ENCODE data around the gene FREM1.

FREM1 gene

DNA sequence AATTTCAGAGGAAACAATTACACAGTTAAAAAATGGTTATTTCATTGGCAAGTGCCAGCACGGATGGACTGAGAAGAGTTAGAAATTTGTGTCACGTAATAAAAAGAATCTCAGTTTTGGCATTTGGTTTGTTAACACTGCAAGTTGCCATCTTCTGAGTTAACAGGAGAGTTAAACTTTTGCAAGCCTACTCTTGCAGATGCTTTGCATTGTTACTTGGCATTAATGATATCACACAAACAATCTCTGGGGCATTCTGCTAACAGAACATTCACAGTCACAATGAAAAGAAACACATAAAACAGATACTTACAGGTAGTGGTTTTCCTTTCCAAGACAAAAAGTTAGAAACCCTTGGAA lies 647 bp downstream of the FREM1 start:
- no peak for DNase-seq (ENCODE audit: low read depth in 2 of 2)

DNA sequence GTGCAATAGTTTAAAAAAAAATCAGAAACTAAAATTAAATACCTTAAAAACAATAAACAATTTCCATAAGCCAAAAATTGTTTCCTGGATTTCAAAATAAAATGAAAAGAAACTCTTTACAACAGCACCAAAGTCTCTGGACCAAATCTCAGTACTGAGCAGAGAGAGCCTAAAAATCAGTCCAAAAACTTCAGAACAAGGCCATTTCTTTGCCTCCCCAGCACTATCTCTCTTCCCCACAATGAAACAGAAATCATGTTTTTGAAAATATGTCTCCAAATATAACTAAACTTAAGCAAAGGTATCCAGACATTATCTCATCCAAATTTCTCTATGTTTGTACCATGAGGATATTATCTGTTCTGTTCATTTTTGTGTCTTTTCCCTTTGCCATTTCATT lies 1.0 kb downstream of the FREM1 start:
- DNase-seq (ENCODE audit: low read depth in 2 of 2), result no peak

DNA sequence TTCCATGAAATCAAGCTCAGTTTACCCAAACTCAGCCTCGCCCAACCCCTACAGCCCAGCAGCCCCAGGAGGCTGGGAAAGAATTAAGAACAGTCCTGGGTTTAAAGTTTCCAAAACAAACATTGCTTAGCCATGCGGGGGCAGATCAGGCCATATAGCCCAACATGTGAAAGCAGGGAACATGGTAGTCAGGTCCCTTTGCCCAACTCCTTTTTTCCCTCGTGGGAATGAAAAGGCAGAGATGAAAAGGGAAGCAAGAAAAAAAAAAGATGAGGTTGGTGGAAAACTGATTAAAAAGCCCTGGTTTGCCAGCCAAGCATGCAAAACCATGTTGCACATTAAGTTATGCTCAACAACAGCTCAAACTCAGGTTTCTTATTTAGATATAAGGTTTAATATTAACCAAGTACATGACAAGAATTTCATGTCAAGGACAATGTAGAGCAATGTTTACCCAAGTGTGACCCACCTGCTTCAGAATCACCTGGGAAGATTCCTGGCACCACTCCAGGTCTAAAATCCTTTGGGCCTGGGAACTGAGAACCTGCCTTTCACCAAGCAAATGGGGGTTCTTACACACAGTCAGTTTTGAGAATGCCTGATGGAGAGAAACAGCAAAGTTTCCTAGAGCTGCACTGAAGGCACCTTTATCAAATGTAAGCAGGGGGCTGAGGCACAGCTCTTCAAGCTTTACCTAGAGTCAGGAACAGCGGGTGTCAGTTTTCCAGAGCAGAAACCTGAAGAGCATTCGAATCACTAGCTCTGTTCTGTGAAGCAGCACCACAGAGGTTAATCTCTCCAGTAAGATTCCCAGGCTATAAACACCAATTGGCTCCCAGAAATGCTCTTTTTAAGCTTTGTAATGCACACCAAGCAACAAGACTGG lies 1.7 kb downstream of the FREM1 start:
- DNase-seq (ENCODE audit: low read depth in 2 of 2), result no peak

DNA sequence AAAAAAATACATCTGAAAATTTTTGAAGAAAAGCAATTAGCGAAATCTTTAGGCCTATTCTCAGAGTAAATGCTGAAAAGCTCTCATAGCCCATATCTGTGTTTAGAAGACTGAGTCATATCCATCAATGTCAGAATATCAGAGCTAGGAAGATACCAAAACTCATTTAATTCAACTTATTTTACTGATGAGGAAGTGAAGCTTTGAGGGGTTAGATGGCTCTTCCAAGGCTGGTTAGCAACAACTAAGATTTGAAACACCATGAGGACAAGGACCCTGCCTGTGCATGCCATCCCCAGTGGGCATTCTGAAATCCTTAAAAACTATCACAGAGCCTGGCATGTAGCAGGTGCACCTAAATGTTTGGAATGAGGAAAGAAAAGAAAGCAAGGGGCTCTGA lies 2.5 kb downstream of the FREM1 start:
- no peak for DNase-seq (ENCODE audit: low read depth in 2 of 2)

DNA sequence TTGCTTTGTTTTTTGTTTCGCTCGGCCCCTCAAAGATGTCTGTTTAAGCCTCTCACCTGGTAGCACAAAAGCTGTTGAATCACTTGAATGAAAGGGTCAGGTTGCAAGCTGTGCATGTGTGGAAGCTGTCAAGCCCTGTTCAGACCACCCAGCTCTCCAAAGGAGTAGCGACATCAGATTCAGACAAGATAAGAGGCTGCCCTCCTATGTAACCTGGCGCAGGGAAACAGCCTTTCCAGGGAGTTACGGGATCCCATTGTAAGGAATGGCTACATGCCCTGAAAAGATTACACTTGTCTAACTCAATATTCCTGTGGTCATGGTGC lies 2.9 kb downstream of the FREM1 start:
- no peak for DNase-seq (ENCODE audit: low read depth in 2 of 2)

DNA sequence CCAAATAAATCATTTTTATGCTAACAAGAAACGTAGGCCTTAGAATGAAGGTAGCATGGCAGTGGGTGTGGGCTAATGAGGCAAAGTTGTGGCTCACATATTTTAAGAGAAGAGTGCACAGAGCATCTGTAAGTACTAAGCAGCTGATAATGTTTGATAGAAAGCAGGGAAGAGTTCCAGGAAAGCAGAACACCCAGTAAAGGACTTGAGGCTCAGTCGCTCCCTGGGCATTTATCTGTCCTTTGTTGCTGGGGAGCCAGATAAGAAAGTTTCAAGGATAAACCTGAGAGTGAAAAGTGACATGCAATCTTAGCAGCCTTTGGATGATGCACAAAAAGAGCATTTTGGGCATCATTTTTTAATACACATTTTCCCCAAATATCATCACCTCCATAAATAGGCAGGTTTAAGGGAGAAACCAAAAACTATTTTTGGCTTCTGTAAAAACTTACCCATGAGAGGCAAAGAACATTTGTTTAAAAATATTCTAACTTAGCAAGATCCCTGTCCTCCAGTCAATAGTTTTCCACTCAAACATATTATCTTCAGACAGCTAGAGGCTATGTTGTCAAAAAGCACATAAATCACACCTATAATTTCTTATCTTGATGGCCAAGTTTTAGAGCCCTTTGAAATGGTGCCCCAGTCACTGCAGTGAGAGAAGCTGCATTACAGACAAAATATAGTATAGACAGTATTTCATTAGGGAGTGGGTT lies 3.4 kb downstream of the FREM1 start:
- no peak for DNase-seq (ENCODE audit: low read depth in 2 of 2)

DNA sequence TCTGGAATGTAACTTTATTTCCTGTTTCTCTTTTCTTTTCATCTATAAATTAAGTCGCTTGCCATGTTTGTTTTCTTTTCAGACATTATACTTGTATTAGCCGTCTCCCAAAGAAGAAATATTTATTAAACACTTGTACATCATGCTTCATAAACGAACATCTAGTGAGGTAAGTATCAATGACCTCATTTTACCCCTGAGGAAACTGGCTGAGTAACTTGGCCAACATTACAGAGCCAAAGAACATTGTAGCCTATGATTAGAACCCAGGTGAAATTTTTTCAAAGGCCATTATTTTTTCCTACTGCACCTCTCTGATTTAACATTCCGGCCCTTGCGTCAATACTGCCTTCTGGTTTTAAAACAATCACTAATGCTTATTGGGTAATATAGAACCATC lies 4.2 kb downstream of the FREM1 start:
- no peak for DNase-seq (ENCODE audit: low read depth in 2 of 2)

DNA sequence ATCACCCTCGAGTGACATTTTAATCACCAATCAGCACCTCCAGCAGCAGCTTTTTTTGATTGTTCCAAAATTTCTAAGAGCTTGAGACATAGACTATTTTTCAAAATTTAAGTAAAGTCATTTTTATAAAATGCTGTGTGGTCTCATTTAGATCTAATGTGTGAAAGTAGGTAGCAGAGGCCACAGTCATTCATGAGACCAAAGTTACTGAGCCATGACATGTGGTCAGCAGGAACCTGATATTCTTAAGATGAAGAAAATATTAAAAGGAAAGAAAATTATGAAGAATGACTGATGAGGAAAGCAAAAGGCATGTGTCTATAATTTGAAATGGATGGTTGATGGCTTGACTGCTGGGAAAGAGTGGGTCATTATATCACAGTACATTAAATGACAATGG lies 7.2 kb downstream of the FREM1 start:
- DNase-seq (ENCODE audit: low read depth in 2 of 2), result no peak

DNA sequence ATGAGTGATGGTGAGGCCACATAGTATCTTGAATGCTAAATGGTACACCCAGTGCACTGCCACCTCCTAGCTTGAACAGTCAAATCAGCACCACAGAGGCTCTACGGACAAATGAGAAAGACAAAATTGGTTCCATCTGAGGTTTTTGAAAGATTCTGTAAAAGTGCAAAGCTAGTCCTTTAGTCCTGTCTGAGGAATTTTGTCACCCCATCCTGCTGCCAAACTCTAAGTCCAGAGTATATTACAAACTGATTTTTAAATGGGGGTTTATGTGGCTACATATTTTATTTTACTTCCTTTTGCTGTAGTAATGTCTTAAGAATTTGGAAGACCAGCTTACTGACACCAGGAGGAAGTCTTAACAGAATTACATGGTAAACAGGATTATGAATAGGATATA lies 7.7 kb downstream of the FREM1 start:
- no peak for DNase-seq (ENCODE audit: low read depth in 2 of 2)

DNA sequence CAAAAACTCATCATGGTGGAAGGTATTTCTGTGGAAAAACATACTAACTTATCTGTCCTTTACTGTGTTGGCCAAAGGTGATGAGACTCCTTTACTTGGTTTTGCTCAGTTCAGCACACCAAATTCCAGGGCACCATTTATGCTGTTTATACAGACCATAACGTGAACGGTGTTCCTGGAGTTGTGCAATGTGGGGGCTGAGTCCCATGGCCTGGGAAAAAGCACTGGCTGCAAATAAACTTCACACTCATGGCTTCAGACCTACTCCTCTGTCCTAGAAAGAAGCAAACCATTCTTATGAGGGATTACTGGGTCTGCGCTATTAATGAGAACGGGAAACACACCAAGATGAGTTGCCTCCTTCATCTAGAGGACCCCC lies 10.4 kb downstream of the FREM1 start:
- DNase-seq (ENCODE audit: low read depth in 2 of 2), result no peak

DNA sequence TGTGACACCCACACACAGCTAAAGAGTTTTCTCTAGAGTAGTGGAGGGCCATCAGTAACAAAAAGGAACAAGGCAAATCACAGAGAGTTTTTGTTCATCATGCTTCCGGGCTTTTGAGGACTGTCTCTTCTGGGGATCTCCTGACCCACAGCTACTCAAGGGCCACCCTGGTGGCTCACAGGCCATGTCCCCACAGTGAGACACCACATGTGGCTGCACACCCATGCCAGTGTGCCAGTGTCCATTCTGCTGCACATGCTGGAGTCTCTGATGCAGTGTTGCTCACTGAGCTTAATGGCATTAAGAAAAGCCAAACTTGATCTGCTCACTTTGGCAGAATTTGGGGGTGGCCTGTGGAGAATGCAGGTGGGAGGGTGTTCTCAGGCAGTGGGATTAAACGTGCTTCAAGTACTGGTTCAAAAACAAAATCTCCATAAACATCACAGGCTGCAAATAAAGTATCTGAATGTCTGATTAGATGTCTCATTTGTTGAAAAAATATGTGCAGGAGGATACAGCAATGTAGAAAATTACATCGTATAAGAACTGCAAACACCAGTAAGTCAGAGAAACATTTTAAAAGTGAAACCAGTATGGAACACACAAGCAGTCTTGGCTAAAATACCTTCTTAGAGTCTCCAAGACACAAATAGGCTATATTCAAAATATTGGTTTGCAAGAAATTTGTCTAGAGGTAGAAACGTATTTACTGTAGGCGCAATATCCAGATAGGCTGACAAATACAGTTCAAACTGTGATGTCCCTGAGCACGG lies 11.0 kb downstream of the FREM1 start:
- no peak for DNase-seq (ENCODE audit: low read depth in 2 of 2)

DNA sequence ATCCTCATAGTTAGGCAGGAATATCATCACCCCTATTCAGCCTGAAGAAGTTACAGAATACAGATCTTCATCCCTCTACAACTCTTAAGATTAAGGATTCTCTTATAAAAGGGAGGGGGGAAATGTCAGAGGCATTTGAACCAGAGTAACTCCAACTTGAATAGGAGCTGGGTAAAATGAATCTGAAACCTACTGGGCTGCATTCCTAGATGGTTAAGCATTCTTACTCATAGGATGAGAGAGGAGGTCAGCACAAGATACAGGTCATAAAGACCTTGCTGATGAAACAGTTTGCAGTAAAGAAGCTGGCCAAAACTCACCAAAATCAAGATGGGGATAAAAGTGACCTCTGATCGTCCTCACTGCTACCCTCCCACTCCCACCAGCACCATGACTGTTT lies 14.4 kb downstream of the FREM1 start:
- DNase-seq (ENCODE audit: low read depth in 2 of 2), result no peak

DNA sequence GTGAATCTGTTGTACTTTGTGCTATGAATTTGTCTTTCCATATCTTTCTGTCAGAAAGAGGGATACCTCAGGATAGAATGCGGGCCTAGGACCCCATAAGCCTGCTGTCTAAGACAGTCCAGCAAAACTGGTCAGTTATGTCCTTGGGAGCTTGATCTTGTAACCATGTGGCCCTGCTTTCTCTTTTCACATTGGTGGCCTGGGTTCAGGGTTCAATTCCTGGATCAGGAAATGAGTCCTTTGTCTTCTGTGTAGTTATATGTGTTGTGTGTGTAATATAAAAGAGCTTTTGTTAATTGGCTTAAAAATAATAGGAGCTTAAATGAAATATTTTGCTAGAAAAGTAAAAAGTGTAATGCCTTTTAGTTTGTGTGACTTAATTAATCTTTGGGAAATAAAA lies 16.9 kb downstream of the FREM1 start:
- DNase-seq (ENCODE audit: low read depth in 2 of 2), result no peak

DNA sequence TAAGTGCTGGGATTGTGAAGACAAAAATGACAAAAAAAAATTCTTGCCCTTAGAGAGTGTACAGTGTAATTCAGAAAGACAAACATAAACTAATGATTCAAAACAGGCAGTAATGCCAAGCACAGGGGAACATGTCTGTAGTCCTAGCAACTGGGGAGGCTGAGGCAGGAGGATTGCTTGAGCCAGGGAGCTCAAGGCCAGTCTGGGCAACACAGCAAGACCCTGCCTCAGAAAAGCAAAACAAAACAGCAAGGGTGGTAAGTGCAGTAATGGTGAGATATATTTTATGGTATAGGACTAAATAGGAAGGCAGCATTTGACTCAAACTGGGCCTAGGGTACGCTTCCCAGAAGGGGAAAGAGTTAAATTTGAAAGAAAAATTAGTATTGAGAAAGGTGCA lies 18.9 kb downstream of the FREM1 start:
- DNase-seq (ENCODE audit: low read depth in 2 of 2), result no peak

DNA sequence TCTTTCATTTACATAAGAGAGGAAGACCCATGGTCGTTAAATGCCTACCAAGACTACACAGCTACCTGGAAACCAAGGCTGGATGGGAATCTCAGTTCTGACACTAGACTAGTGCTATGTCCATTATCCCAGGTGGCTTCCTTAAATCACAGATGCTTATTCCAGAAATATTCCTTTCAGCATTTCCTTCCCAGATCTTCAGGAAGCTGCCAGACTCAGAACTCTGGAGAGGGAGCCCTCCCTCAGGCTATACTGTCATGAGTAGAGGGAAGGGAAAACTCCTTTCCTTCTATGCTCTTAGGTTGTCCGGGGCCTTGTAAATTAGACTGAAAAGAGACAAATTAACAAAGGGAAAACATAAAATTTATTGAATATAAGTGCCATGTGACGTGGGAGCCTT lies 20.8 kb downstream of the FREM1 start:
- no peak for DNase-seq (ENCODE audit: low read depth in 2 of 2)

DNA sequence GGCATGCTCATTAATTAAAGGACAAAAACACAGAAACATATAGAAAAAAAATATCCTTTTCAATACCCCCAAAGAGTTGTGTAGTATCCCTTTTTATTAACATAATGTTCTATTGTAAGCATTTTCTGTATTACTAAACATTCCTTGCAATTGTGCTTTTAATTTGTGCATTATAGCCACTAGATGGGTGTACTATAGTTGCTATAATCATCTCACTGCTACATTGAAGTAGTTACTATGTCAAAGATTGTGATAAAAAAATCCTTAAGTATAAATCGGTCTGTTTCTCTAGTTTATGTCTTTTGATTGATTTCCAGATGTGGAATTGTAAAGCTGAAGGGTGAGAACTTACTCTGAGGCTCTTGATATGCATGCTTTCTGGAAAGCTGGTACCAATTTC lies 21.4 kb downstream of the FREM1 start:
- DNase-seq (ENCODE audit: low read depth in 2 of 2), result no peak

DNA sequence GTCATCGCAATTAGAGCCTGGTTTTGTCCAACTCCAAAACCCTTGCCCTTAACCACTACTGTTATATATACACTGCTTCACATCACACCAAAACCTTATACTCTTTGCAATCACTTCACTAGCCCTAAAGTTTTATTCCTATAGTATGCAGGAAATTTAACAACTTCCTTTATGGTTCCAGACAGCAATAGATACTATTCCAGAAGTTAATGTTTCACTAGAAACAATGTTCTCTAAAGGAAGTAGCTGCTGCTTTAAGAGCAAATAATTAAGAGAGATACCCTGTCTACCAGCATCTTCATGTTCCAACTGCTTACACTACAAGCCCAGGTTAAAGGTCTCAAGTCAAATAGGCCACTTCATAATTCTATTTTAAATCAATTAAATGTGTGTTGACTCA lies 22.0 kb downstream of the FREM1 start:
- DNase-seq (ENCODE audit: low read depth in 2 of 2), result no peak

DNA sequence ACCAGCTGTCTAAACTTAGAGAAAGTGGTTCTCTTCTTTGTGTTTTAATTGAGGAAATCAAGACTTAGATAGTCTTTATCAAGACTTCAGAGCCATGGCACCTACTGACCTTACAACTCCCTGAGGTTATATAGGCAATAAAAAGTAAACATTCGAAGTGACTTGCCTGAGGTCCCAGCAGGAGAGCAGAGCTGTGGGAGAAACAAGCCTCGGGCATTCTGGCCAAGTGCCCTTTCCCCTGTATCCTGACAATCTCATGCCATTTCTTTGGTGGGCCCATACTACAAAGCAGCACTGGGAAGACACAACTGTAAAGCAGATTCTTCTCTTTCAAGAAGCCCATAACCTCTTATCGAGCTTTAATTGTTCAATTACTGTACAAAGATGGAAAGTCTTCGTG lies 23.1 kb downstream of the FREM1 start:
- no peak for DNase-seq (ENCODE audit: low read depth in 2 of 2)

DNA sequence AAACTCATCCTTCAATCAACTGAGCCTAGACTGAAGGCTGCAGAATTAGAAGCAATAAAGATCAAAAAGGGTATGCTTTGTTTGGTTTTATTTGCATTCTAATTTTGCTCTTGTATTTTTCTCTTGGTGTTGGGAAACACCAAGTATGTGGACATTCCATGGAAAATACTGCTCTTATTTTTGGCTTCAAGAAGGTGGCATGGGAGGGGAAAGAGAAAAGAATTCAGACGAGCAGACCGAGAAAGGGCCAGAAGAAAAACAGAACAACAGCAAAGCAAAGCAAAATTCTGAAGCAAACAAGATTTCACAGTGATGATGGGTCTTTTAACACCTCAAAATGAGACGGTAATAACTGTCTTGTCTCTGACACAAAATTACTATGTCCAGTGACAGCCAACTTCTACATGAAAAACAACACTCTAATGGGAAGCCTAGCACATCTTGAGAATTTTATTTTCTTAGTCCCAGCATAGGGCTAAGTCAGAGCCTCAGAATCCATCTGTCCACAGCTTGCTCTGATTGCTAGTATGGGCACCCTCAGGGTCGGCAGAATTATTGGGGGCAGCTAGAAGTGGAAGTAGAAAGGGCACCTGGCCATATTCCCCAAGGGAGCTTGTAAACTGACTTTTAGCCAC lies 26.8 kb downstream of the FREM1 start:
- no peak for DNase-seq (ENCODE audit: low read depth in 2 of 2)

DNA sequence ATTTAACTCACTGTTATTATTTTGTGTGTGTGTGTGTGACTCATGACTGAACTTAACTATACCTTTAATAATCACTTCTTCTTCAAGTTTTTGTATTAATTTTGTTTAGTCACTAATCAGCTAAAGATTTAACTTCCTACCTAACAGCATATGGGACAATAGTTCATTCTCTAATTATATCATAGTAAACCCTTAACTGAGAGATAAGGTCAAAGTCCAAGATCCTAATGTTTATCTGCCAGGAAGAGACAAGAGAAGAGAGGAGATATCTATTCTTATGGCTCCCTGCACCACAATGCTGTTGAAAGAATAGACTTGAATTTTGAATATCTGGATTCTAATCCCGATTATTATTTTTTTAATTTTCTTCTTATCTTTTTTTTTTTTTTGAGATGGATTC lies 28.1 kb downstream of the FREM1 start:
- no peak for DNase-seq (ENCODE audit: low read depth in 2 of 2)

DNA sequence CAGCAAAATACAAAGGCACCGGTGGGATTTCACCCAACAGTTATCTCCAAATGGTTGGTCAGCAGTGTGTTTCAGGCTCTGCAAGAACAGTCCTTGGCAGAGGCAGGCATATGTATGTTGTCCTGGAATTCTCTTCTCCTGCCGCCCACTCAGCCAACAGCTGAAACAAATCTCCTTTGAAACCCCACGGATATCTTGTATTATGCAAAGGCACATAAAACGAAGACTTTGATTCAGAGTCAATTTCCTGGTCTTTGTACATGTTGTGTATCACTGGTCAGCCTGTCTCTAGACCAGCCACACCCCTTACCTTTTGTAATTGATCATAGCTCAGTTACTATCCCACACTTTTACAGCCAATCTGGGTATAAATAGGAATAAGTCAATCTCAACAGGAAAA lies 29.2 kb downstream of the FREM1 start:
- DNase-seq (ENCODE audit: low read depth in 2 of 2), result no peak

DNA sequence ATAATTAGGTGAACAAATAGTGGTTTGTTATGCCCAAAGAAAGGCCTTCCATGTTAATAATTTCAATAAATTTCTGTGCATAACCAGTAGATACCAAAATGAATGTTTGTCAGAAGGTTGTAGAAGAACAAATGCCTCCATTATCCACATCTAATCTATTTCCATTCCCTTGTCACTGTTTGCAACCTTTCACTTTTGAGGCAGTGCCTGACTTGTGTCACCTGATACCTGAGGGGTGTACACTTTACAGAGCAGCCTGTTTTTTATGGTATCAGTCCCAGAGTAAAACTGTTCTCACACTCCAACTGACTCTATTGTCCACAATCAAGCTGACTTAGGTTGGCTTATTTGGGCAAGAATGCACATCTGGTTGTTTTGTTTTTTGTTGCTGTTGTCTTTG lies 40.1 kb downstream of the FREM1 start:
- no peak for DNase-seq (ENCODE audit: low read depth in 2 of 2)

DNA sequence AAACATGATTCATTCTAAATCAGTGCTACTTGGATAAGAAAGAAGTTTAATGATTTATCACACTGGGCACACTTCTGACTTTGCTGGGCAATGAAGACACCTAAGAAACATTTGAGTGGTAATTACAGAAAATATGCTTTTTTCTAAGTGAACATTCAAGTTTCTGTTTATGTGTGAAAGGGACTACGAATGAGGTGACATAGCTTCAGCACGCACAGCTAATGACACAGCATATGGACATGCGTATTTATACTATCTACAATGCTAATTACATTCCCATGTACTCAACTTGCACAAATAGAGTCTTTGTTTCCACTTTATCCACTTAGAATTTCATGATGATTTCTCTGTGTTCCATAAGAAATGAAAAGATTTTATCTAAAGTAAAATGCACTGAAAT lies 40.6 kb downstream of the FREM1 start:
- DNase-seq (ENCODE audit: low read depth in 2 of 2), result no peak
